Breast epithelium (tissue), 3 donors: ENCODE data around the gene PPP1R18.

Source experiments
- POLR2A ChIP-seq: fragments of 450-650 bp; IDR thresholded peaks from one replicate; pipeline ENCODE4 v1.6.1; 2016; ENCODE audit warnings: antibody characterized with exemption, mild to moderate bottlenecking, moderate library complexity
- POLR2AphosphoS5 ChIP-seq, 3 donors: sonication (generic); formaldehyde crosslinking; IDR thresholded peaks; one replicate each; pipeline ENCODE4 v1.6.1; 2017; ENCODE audit warnings: antibody characterized with exemption in 3 of 3
- TF ChIP-seq, protein P1 (sequence below), 3 donors: fragments of 450-650 bp; IDR thresholded peaks; one replicate each; pipeline ENCODE4 v1.5.1; 2016 to 2017; ENCODE audit warnings: antibody characterized with exemption in 3 of 3, mild to moderate bottlenecking in 3 of 3, moderate library complexity in 3 of 3

DNA sequence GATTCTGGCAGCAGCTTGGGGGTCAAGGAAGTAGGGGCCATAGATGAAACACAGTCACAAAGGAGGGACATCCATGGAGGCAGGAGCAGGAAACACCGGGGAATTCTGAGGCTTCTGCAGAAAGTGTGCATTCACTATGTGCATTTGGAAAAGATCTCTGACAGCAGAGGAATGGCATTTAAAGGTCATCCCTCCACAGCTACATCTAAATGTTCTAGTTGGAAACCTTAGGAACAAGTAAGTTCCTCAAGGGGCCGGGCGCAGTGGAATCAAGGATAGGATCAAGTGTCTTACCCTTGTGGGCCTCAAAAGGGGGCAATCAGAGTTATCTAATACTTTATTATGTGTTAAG lies 30.7 kb downstream of the PPP1R18 start:
- TF ChIP-seq, protein P1, sequence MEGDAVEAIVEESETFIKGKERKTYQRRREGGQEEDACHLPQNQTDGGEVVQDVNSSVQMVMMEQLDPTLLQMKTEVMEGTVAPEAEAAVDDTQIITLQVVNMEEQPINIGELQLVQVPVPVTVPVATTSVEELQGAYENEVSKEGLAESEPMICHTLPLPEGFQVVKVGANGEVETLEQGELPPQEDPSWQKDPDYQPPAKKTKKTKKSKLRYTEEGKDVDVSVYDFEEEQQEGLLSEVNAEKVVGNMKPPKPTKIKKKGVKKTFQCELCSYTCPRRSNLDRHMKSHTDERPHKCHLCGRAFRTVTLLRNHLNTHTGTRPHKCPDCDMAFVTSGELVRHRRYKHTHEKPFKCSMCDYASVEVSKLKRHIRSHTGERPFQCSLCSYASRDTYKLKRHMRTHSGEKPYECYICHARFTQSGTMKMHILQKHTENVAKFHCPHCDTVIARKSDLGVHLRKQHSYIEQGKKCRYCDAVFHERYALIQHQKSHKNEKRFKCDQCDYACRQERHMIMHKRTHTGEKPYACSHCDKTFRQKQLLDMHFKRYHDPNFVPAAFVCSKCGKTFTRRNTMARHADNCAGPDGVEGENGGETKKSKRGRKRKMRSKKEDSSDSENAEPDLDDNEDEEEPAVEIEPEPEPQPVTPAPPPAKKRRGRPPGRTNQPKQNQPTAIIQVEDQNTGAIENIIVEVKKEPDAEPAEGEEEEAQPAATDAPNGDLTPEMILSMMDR (IDR thresholded peaks at IDR 0.05): no peak
- TF ChIP-seq POLR2AphosphoS5 (IDR thresholded peaks at IDR 0.05): no peak
- no peak for TF ChIP-seq POLR2A
